GM12878 (cell line): Measurements from ENCODE around the gene GJA9. TPM values are rescaled to one million over a fixed set of nuclear protein-coding genes. Genes with fewer than 3 reads are reported as not detected.

Source experiments
- ATAC-seq: fragments of 200-7000 bp; cut with Tn5 transposase; 3 replicates; pipeline ENCODE4 v1.9.1; 2020; ENCODE audit warnings: mild to moderate bottlenecking, moderate library complexity
- BruUV-seq: library from RNA; stranded (reverse); fragments of 400-500 nt; replicated peaks from 2 replicates; lab custom pipeline; 2021; lab: Mats Ljungman, UMichigan
- CTCF ChIA-PET: fragments of 300-600 bp; sonication (Branson Sonifier 250); formaldehyde crosslinking; extraction: SDS; loops from one replicate; lab custom pipeline; 2021; ENCODE audit warnings: inconsistent platforms; lab: Yijun Ruan, JAX
- POLR2A ChIA-PET: fragments of 350-600 bp; formaldehyde crosslinking; extraction: SDS; loops from one replicate; lab custom pipeline; 2021; ENCODE audit warnings: inconsistent platforms; lab: Charles Lee
- RAD21 ChIA-PET: fragments of 300-600 bp; sonication (Branson Sonifier 250); formaldehyde crosslinking; loops from one replicate; lab custom pipeline; 2023; ENCODE audit warnings: antibody characterized with exemption; ENCODE audit not compliant: unreplicated experiment; lab: Charles Lee
- SMC1A ChIA-PET: fragments of 300-600 bp; sonication (Branson Sonifier 250); formaldehyde crosslinking; loops from one replicate; lab custom pipeline; 2023; ENCODE audit not compliant: unreplicated experiment, uncharacterized antibody; lab: Charles Lee
- DNase-seq: peaks from one replicate; pipeline ENCODE4 v3.0.0-alpha.2; 2011; ENCODE audit warnings: low read depth, low spot score
- FAIRE-seq: peaks from 3 replicates; lab custom pipeline; 2011; peaks lifted over from hg19 to GRCh38; lab: Jason Lieb, UNC
- H2AFZ ChIP-seq: 2 replicates; pipeline ENCODE4 v1.6.0; 2011; ENCODE audit warnings: low read depth, low read length, control low read depth; ENCODE audit not compliant: control insufficient read depth
- H3K27ac ChIP-seq: 2 replicates; pipeline ENCODE4 v1.5.1; 2011; ENCODE audit warnings: control low read depth; ENCODE audit not compliant: control insufficient read depth, insufficient read depth
- H3K27me3 ChIP-seq, 2 experiments: replicated peaks in 1 of 2; 2 replicates each; pipeline versions ENCODE4 v1.6.0 to v1.6.1; 2011; ENCODE audit warnings: low read length in 1 of 2; ENCODE audit not compliant: control insufficient read depth in 2 of 2, insufficient read depth in 2 of 2
- H3K36me3 ChIP-seq, 2 experiments: 2 replicates each; pipeline ENCODE4 v1.5.1; 2011; ENCODE audit warnings: low read length in 1 of 2; ENCODE audit not compliant: control insufficient read depth in 2 of 2, insufficient read depth in 2 of 2
- H3K4me1 ChIP-seq: 2 replicates; pipeline ENCODE4 v1.6.1; 2011; ENCODE audit warnings: mild to moderate bottlenecking, low read length, moderate library complexity, mixed read lengths; ENCODE audit not compliant: control insufficient read depth, insufficient read depth
- H3K4me2 ChIP-seq: 2 replicates; pipeline ENCODE4 v1.6.0; 2011; ENCODE audit warnings: control low read depth; ENCODE audit not compliant: control insufficient read depth, insufficient read depth
- H3K4me3 ChIP-seq: fragments of 200-600 bp; sonication (generic); 2 replicates; pipeline ENCODE4 v1.5.1; 2016
- H3K79me2 ChIP-seq: 2 replicates; pipeline ENCODE4 v1.6.0; 2011; ENCODE audit warnings: low read length; ENCODE audit not compliant: control insufficient read depth, insufficient read depth
- H3K9ac ChIP-seq: 2 replicates; pipeline ENCODE4 v1.8.0; 2011; ENCODE audit warnings: low read length, control low read depth, mixed read lengths; ENCODE audit not compliant: control insufficient read depth, insufficient read depth
- H3K9me3 ChIP-seq: replicated peaks from 3 replicates; pipeline ENCODE4 v1.5.1; 2011; ENCODE audit warnings: mild to moderate bottlenecking, low read length; ENCODE audit not compliant: control insufficient read depth, insufficient read depth
- H4K20me1 ChIP-seq: 2 replicates; pipeline ENCODE4 v1.6.0; 2011; ENCODE audit not compliant: control insufficient read depth, insufficient read depth
- EP300 ChIP-seq, 2 experiments: fragments of 150-350 bp in 1 of 2; IDR thresholded peaks; 2 replicates each; pipeline ENCODE4 v1.6.1; 2011 to 2012; ENCODE audit warnings: low read depth in 2 of 2, low read length in 2 of 2, borderline replicate concordance in 1 of 2, improper control_type of control experiment in 1 of 2, inconsistent platforms in 1 of 2; ENCODE audit not compliant: control insufficient read depth in 1 of 2
- MTA3 ChIP-seq: IDR thresholded peaks from 2 replicates; pipeline ENCODE4 v1.6.1; 2012; ENCODE audit warnings: low read length, inconsistent platforms, borderline replicate concordance
- NRF1 ChIP-seq: conservative IDR thresholded peaks from 2 replicates; pipeline ENCODE4 v1.6.1; 2011; ENCODE audit warnings: mild to moderate bottlenecking, low read depth, low read length, improper control_type of control experiment
- RAD51 ChIP-seq: fragments of 450-650 bp; IDR thresholded peaks from 2 replicates; pipeline ENCODE4 v1.6.1; 2016; ENCODE audit warnings: moderate library complexity, mild to moderate bottlenecking, inconsistent platforms
- WGBS: methylation state at CpG from one replicate; pipeline ENCODE4 v1.1.6; 2016; ENCODE audit warnings: low lambda C conversion rate; ENCODE audit not compliant: insufficient replicate concordance, insufficient coverage; ENCODE audit errors: missing lambda C conversion rate; 5-methylcytosine and 5-hydroxymethylcytosine counted together
- in situ Hi-C: fragments of 300-500 bp; cut with MboI; formaldehyde crosslinking; loops from 9 replicates; pipeline ENCODE4 v1.14.3; 2018; ENCODE audit warnings: mixed read lengths
- intact Hi-C: fragments of 100-400 bp; cut with micrococcal nuclease; formaldehyde crosslinking; loops from one replicate; pipeline ENCODE4 v1.14.2; 2022; ENCODE audit not compliant: unreplicated experiment
- polyA plus RNA-seq, 11 experiments: library from polyadenylated mRNA; depleted of rRNA in 4 of 11; unstranded in 6 of 11; stranded (reverse) in 5 of 11; fragments of >200 nt; fragmentation: Nextera tagmentation in 4 of 11; fragmentation: Illumina TruSeq in 1 of 11; extraction: Ambion mirVana in 4 of 11; extraction: Trizol in 1 of 11; gene quantifications; 1 replicate in 1 of 11; 2 replicates in 10 of 11; pipeline versions ENCODE4 v1.2.1 to v1.2.3, GENCODE V29; 2011 to 2016; ENCODE audit warnings: inconsistent platforms in 2 of 11, missing spikeins in 2 of 11, low read depth in 1 of 11
- total RNA-seq, 4 experiments: library from RNA; depleted of rRNA in 3 of 4; stranded (reverse); fragments of >200 nt in 3 of 4; fragmentation: Illumina TruSeq in 1 of 4; extraction: Trizol in 1 of 4; gene quantifications; 2 replicates each; pipeline versions ENCODE4 v1.2.1 to v1.2.3, GENCODE V29; 2013 to 2021
- TF ChIP-seq, protein P1 (sequence below): fragments of 450-650 bp; IDR thresholded peaks from 2 replicates; pipeline ENCODE4 v1.6.1; 2017; ENCODE audit warnings: mild to moderate bottlenecking, moderate library complexity
- TF ChIP-seq, protein P2 (sequence below): IDR thresholded peaks from 2 replicates; pipeline ENCODE4 v1.6.1; 2011; ENCODE audit warnings: low read depth, low read length, improper control_type of control experiment, borderline replicate concordance
- TF ChIP-seq, protein P3 (sequence below): fragments of 450-650 bp; IDR thresholded peaks from 2 replicates; pipeline ENCODE4 v1.6.1; 2017; ENCODE audit warnings: mild to moderate bottlenecking

GJA9 gene
- total and polyA plus RNA-seq, 10 of the 15 experiments (the other 5 are each of a cell fraction or from before 2014, with no cell fraction given), result 0.13 TPM; not detected in 9

DNA sequence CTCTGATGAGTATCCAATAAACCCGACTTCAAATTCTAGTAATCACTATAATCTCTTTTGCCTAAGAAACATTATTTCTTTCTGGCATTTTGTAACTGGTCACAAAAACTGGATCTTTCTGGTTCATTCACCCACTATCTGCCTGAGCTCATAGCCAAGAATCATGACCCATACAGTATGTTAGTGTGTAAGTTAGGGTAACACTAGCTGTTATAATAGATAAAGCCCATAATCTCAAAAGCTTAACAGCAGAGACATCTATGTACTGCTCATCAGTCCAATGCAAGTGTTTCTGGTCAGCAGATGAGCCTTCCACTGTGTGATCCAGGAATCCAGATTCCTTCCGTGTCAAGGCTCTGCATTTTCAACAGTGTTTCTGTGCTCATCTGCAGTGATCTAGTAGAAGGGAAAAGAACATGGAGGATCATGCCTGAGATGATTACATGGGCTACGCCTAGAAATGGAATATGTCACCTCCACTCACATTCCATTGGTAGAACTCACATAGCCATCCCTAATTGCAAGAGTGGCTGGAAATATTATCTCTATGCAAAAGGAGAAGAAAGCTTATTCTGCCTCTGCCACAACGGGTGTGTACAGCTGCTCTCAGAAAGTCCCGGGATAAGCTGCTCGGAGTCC lies 49.5 kb downstream of the GJA9 start:
- intact Hi-C loops, result no loop called here
- FAIRE-seq, result no peak
- BruUV-seq, result no TSS peak

More for the DNA sequence above, 49.5 kb downstream of the GJA9 start:
- no peaks in the 10 kb centered on the region for H3K36me3 ChIP-seq
- no peak overlapping the region for H2AFZ ChIP-seq
- TF ChIP-seq, protein P1, sequence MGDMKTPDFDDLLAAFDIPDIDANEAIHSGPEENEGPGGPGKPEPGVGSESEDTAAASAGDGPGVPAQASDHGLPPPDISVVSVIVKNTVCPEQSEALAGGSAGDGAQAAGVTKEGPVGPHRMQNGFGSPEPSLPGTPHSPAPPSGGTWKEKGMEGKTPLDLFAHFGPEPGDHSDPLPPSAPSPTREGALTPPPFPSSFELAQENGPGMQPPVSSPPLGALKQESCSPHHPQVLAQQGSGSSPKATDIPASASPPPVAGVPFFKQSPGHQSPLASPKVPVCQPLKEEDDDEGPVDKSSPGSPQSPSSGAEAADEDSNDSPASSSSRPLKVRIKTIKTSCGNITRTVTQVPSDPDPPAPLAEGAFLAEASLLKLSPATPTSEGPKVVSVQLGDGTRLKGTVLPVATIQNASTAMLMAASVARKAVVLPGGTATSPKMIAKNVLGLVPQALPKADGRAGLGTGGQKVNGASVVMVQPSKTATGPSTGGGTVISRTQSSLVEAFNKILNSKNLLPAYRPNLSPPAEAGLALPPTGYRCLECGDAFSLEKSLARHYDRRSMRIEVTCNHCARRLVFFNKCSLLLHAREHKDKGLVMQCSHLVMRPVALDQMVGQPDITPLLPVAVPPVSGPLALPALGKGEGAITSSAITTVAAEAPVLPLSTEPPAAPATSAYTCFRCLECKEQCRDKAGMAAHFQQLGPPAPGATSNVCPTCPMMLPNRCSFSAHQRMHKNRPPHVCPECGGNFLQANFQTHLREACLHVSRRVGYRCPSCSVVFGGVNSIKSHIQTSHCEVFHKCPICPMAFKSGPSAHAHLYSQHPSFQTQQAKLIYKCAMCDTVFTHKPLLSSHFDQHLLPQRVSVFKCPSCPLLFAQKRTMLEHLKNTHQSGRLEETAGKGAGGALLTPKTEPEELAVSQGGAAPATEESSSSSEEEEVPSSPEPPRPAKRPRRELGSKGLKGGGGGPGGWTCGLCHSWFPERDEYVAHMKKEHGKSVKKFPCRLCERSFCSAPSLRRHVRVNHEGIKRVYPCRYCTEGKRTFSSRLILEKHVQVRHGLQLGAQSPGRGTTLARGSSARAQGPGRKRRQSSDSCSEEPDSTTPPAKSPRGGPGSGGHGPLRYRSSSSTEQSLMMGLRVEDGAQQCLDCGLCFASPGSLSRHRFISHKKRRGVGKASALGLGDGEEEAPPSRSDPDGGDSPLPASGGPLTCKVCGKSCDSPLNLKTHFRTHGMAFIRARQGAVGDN, result no peak
- TF ChIP-seq, protein P2, sequence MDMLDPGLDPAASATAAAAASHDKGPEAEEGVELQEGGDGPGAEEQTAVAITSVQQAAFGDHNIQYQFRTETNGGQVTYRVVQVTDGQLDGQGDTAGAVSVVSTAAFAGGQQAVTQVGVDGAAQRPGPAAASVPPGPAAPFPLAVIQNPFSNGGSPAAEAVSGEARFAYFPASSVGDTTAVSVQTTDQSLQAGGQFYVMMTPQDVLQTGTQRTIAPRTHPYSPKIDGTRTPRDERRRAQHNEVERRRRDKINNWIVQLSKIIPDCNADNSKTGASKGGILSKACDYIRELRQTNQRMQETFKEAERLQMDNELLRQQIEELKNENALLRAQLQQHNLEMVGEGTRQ, result no peak
- TF ChIP-seq EP300 (IDR thresholded peaks at IDR 0.05; ENCODE audit: borderline replicate concordance in 1 of 2, control insufficient read depth in 1 of 2, low read depth in 2 of 2, low read length in 2 of 2) (no peak), MTA3 (no peak), RAD51 (no peak), NRF1 (no peak)
- TF ChIP-seq, protein P3, sequence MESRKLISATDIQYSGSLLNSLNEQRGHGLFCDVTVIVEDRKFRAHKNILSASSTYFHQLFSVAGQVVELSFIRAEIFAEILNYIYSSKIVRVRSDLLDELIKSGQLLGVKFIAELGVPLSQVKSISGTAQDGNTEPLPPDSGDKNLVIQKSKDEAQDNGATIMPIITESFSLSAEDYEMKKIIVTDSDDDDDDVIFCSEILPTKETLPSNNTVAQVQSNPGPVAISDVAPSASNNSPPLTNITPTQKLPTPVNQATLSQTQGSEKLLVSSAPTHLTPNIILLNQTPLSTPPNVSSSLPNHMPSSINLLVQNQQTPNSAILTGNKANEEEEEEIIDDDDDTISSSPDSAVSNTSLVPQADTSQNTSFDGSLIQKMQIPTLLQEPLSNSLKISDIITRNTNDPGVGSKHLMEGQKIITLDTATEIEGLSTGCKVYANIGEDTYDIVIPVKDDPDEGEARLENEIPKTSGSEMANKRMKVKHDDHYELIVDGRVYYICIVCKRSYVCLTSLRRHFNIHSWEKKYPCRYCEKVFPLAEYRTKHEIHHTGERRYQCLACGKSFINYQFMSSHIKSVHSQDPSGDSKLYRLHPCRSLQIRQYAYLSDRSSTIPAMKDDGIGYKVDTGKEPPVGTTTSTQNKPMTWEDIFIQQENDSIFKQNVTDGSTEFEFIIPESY, result no peak
- H4K20me1 ChIP-seq, result no peaks in the 10 kb centered on the region
- H3K27ac ChIP-seq, result no peak overlapping the region
- DNase-seq, result no peak
- in situ Hi-C loops, result loop anchor here (25.0 kb wide), 1 partner anchor 945 kb away; no protein-coding TSS in a partner anchor
- ChIA-PET CTCF (interaction anchor here (0.5 to 4.6 kb wide), 11 partner anchors 9 to 1168 kb away, joined by 3 to 33 read pairs (median 4); no protein-coding TSS in a partner anchor), SMC1A (interaction anchor here (0.6 to 2.9 kb wide), 7 partner anchors 9 to 805 kb away, joined by 3 to 11 read pairs (median 3); no protein-coding TSS in a partner anchor), POLR2A (no interaction called here), RAD21 (interaction anchor here (0.5 to 0.8 kb wide), 2 partner anchors 76 to 750 kb away, joined by 3 read pairs; no protein-coding TSS in a partner anchor)
- H3K4me2 ChIP-seq, result no peak overlapping the region
- 70% methylated on average over 6 of the region's 6 CpGs for WGBS
- H3K9ac ChIP-seq, result no peak overlapping the region
- no peaks in the 10 kb centered on the region for H3K79me2 ChIP-seq
- peaks cover under 1 to 2% of the 10 kb centered on the region in 2 experiments; a peak in 2 of 4 replicates for H3K27me3 ChIP-seq
- H3K9me3 ChIP-seq, result no peaks in the 10 kb centered on the region
- H3K4me3 ChIP-seq, result no peak overlapping the region
- H3K4me1 ChIP-seq, result no peaks in the 10 kb centered on the region
- ATAC-seq, result no peak
